K562 (cell line): Measurements from ENCODE around the gene DHRS2. TPM values are rescaled to one million over a fixed set of nuclear protein-coding genes. Genes with fewer than 3 reads are reported as not detected.

ENCODE experiments used
- ATAC-seq: fragments of 200-7000 bp; cut with Tn5 transposase; 3 replicates; pipeline ENCODE4 v1.9.1; 2020; ENCODE audit warnings: moderate library complexity
- BruUV-seq: library from RNA; stranded (reverse); fragments of 400-500 nt; replicated peaks from 2 replicates; lab custom pipeline; 2021; lab: Mats Ljungman, UMichigan
- CTCF ChIA-PET: fragments of 300-600 bp; formaldehyde crosslinking; extraction: SDS; loops from one replicate; lab custom pipeline; 2021; ENCODE audit warnings: low intra/inter-chr PET ratio; lab: Yijun Ruan, JAX
- POLR2A ChIA-PET: fragments of 300-600, 350-650 bp; sonication (Branson Sonifier 250); formaldehyde crosslinking; extraction: SDS; loops from one replicate; lab custom pipeline; 2021; ENCODE audit warnings: antibody characterized with exemption, inconsistent platforms; lab: Yijun Ruan, JAX
- DNase-seq, 4 experiments: peaks; one replicate each; pipeline versions ENCODE4 v3.0.0 to v3.0.0-alpha.2; 2011 to 2018; ENCODE audit warnings: low spot score in 3 of 4, mixed read lengths in 3 of 4; ENCODE audit errors: extremely low read depth in 1 of 4
- FAIRE-seq: peaks from 2 replicates; lab custom pipeline; 2011; peaks lifted over from hg19 to GRCh38; lab: Jason Lieb, UNC
- H2AFZ ChIP-seq: 2 replicates; pipeline ENCODE4 v1.6.0; 2011; ENCODE audit warnings: low read depth, low read length, control low read depth, inconsistent platforms
- H3K27ac ChIP-seq: fragments of 200-600 bp; 3 replicates; pipeline ENCODE4 v1.8.0; 2011; ENCODE audit warnings: low read depth, mild to moderate bottlenecking, control low read depth, inconsistent platforms, low read length, moderate library complexity, mixed read lengths; ENCODE audit errors: extremely low read depth
- H3K27me3 ChIP-seq, 2 experiments: fragments of 300-600 bp in 1 of 2; 2 replicates in 1 of 2; 3 replicates in 1 of 2; pipeline versions ENCODE4 v1.6.0 to v1.8.0; 2011; ENCODE audit warnings: inconsistent platforms in 2 of 2, low read length in 2 of 2, mild to moderate bottlenecking in 1 of 2, mixed read lengths in 1 of 2, moderate library complexity in 1 of 2; ENCODE audit not compliant: control insufficient read depth in 2 of 2, insufficient read depth in 2 of 2
- H3K36me3 ChIP-seq: fragments of 300-600 bp; 3 replicates; pipeline ENCODE4 v1.8.0; 2011; ENCODE audit warnings: mild to moderate bottlenecking, low read length, inconsistent platforms; ENCODE audit not compliant: control insufficient read depth, insufficient read depth
- H3K4me1 ChIP-seq, 2 experiments: fragments of 200-600 bp in 1 of 2; replicated peaks in 1 of 2; 2 replicates in 1 of 2; 3 replicates in 1 of 2; pipeline versions ENCODE4 v1.5.1 to v1.8.0; 2011; ENCODE audit warnings: inconsistent platforms in 2 of 2, low read length in 2 of 2, mild to moderate bottlenecking in 1 of 2, mixed read lengths in 1 of 2, moderate library complexity in 1 of 2; ENCODE audit not compliant: control insufficient read depth in 2 of 2, insufficient read depth in 2 of 2
- H3K4me2 ChIP-seq: 2 replicates; pipeline ENCODE4 v1.6.1; 2011; ENCODE audit warnings: low read length, control low read depth, inconsistent platforms, mixed read lengths; ENCODE audit not compliant: insufficient read depth
- H3K4me3 ChIP-seq: fragments of 200-600 bp; sonication (generic), shearing (Covaris generic); 2 replicates; pipeline ENCODE4 v1.5.1; 2016; ENCODE audit warnings: control low read depth, inconsistent platforms
- H3K79me2 ChIP-seq: fragments of 200-600 bp; 3 replicates; pipeline ENCODE4 v1.8.0; 2011; ENCODE audit warnings: low read length, inconsistent platforms; ENCODE audit not compliant: control insufficient read depth, insufficient read depth
- H3K9ac ChIP-seq, 2 experiments: 2 replicates each; pipeline versions ENCODE4 v1.6.0 to v1.6.1; 2011; ENCODE audit warnings: low read depth in 2 of 2, low read length in 2 of 2, control low read depth in 1 of 2, inconsistent platforms in 1 of 2, mild to moderate bottlenecking in 1 of 2, mixed read lengths in 1 of 2; ENCODE audit not compliant: insufficient read depth in 1 of 2
- H3K9me1 ChIP-seq: one replicate; pipeline ENCODE4 v1.6.0; 2011; ENCODE audit warnings: inconsistent platforms, mild to moderate bottlenecking, low read length, moderate library complexity; ENCODE audit not compliant: control insufficient read depth, insufficient read depth
- H3K9me3 ChIP-seq: replicated peaks from 2 replicates; pipeline ENCODE4 v1.5.1; 2011; ENCODE audit warnings: low read depth, low read length, inconsistent platforms; ENCODE audit not compliant: control insufficient read depth, insufficient read depth
- H4K20me1 ChIP-seq: replicated peaks from 2 replicates; pipeline ENCODE4 v1.6.1; 2011; ENCODE audit warnings: low read length, inconsistent platforms, mixed read lengths; ENCODE audit not compliant: control insufficient read depth, insufficient read depth
- BCLAF1 ChIP-seq, 2 experiments: fragments of 450-650 bp in 1 of 2; IDR thresholded peaks; 2 replicates each; pipeline ENCODE4 v1.6.1; 2011 to 2017; ENCODE audit warnings: low read depth in 2 of 2, antibody characterized with exemption in 1 of 2, borderline replicate concordance in 1 of 2, low read length in 1 of 2, mild to moderate bottlenecking in 1 of 2, mixed read lengths in 1 of 2; ENCODE audit not compliant: control insufficient read depth in 1 of 2
- BDP1 ChIP-seq: IDR thresholded peaks from 3 replicates; pipeline ENCODE4 v1.6.1; 2011; ENCODE audit not compliant: insufficient read length, insufficient read depth
- TCF7L2 ChIP-seq: fragments of 150-350 bp; IDR thresholded peaks from 2 replicates; pipeline ENCODE4 v1.6.1; 2016; ENCODE audit warnings: low read depth, mild to moderate bottlenecking, low read length, moderate library complexity
- WGBS: fragments of 100-300 bp; shearing (Covaris generic); methylation state at CpG from one replicate; pipeline ENCODE4 v1.1.6; 2016; ENCODE audit warnings: low coverage, mixed read lengths; ENCODE audit not compliant: insufficient coverage; ENCODE audit errors: missing lambda C conversion rate; 5-methylcytosine and 5-hydroxymethylcytosine counted together
- in situ Hi-C: fragments of 300-500 bp; cut with MboI; formaldehyde crosslinking; loops from 4 replicates; pipeline ENCODE4 v1.15.0; 2018; ENCODE audit warnings: inconsistent platforms, mixed read lengths
- intact Hi-C: fragments of 100-400 bp; cut with micrococcal nuclease; formaldehyde crosslinking; loops from 2 replicates; pipeline ENCODE4 v1.14.2; 2022
- polyA plus RNA-seq, 8 experiments: library from polyadenylated mRNA; depleted of rRNA in 4 of 8; stranded (reverse) in 5 of 8; unstranded in 3 of 8; fragments of >200 nt; fragmentation: Nextera tagmentation in 2 of 8; fragmentation: Illumina TruSeq in 1 of 8; extraction: Ambion mirVana in 2 of 8; extraction: Trizol in 1 of 8; gene quantifications; 2 replicates each; pipeline versions ENCODE4 v1.2.1 to v1.2.3, GENCODE V29; 2011 to 2014; ENCODE audit warnings: inconsistent platforms in 1 of 8, missing spikeins in 1 of 8
- total RNA-seq, 7 experiments: library from RNA; depleted of rRNA in 6 of 7; stranded (reverse); fragments of >200 nt in 6 of 7; fragmentation: Illumina TruSeq in 2 of 7; extraction: Trizol in 2 of 7; gene quantifications; 2 replicates each; pipeline versions ENCODE4 v1.2.1 to v1.2.3, GENCODE V29; 2011 to 2021; ENCODE audit warnings: low replicate concordance in 1 of 7
- TF ChIP-seq, protein P1 (sequence below): fragments of 250-450 bp; sonication (Bioruptor Pico); IDR thresholded peaks from 2 replicates; pipeline ENCODE4 v1.6.1; 2021; ENCODE audit warnings: mild to moderate bottlenecking
- TF ChIP-seq, protein P2 (sequence below), 2 experiments: fragments of 450-650 bp; IDR thresholded peaks; 2 replicates each; pipeline ENCODE4 v1.6.1; 2016; ENCODE audit warnings: mild to moderate bottlenecking in 2 of 2, borderline replicate concordance in 1 of 2, low read depth in 1 of 2, moderate library complexity in 1 of 2
- TF ChIP-seq, protein P3 (sequence below): fragments of 150-350 bp; conservative IDR thresholded peaks from 2 replicates; pipeline ENCODE4 v1.6.1; 2014; ENCODE audit warnings: low read length

The DHRS2 gene
- total and polyA plus RNA-seq, 9 of the 15 experiments (the other 6 are each of a cell fraction or from before 2014, with no cell fraction given): 2.9 to 96.8 (median 64.4) TPM

GRCh38 chr14:23617539-23617938, 18.6 kb upstream of the DHRS2 start:
- Histone ChIP-seq H3K9me3 (no peaks in the 10 kb centered on the region), H3K27me3 (peaks cover 0 to 4% of the 10 kb centered on the region in 2 experiments; a peak in 1 of 5 replicates), H3K4me3 (no peak overlapping the region), H3K27ac (no peak overlapping the region), H3K4me2 (no peak overlapping the region), H3K36me3 (no peaks in the 10 kb centered on the region), H3K9ac (no peak overlapping the region), H3K4me1 (peaks cover 0 to 2% of the 10 kb centered on the region in 2 experiments; a peak in 1 of 5 replicates), H4K20me1 (no peaks in the 10 kb centered on the region), H3K9me1 (no peaks in the 10 kb centered on the region), H2AFZ (no peak overlapping the region), H3K79me2 (no peaks in the 10 kb centered on the region)
- ChIA-PET POLR2A (no interaction called here), CTCF (no interaction called here)
- intact Hi-C loops: no loop called here
- ATAC-seq (no peak), DNase-seq (no peak), FAIRE-seq (no peak)
- BruUV-seq: no TSS peak
- WGBS: 0% methylated on average over 1 of the region's 1 CpG
- in situ Hi-C loops: no loop called here
- TF ChIP-seq, protein P1, sequence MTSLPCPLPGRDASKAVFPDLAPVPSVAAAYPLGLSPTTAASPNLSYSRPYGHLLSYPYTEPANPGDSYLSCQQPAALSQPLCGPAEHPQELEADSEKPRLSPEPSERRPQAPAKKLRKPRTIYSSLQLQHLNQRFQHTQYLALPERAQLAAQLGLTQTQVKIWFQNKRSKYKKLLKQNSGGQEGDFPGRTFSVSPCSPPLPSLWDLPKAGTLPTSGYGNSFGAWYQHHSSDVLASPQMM: no peak
- TF ChIP-seq BCLAF1 (IDR thresholded peaks at IDR 0.05; ENCODE audit: borderline replicate concordance in 1 of 2, control insufficient read depth in 1 of 2, low read depth in 2 of 2, low read length in 1 of 2): no peak
- TF ChIP-seq, protein P2, sequence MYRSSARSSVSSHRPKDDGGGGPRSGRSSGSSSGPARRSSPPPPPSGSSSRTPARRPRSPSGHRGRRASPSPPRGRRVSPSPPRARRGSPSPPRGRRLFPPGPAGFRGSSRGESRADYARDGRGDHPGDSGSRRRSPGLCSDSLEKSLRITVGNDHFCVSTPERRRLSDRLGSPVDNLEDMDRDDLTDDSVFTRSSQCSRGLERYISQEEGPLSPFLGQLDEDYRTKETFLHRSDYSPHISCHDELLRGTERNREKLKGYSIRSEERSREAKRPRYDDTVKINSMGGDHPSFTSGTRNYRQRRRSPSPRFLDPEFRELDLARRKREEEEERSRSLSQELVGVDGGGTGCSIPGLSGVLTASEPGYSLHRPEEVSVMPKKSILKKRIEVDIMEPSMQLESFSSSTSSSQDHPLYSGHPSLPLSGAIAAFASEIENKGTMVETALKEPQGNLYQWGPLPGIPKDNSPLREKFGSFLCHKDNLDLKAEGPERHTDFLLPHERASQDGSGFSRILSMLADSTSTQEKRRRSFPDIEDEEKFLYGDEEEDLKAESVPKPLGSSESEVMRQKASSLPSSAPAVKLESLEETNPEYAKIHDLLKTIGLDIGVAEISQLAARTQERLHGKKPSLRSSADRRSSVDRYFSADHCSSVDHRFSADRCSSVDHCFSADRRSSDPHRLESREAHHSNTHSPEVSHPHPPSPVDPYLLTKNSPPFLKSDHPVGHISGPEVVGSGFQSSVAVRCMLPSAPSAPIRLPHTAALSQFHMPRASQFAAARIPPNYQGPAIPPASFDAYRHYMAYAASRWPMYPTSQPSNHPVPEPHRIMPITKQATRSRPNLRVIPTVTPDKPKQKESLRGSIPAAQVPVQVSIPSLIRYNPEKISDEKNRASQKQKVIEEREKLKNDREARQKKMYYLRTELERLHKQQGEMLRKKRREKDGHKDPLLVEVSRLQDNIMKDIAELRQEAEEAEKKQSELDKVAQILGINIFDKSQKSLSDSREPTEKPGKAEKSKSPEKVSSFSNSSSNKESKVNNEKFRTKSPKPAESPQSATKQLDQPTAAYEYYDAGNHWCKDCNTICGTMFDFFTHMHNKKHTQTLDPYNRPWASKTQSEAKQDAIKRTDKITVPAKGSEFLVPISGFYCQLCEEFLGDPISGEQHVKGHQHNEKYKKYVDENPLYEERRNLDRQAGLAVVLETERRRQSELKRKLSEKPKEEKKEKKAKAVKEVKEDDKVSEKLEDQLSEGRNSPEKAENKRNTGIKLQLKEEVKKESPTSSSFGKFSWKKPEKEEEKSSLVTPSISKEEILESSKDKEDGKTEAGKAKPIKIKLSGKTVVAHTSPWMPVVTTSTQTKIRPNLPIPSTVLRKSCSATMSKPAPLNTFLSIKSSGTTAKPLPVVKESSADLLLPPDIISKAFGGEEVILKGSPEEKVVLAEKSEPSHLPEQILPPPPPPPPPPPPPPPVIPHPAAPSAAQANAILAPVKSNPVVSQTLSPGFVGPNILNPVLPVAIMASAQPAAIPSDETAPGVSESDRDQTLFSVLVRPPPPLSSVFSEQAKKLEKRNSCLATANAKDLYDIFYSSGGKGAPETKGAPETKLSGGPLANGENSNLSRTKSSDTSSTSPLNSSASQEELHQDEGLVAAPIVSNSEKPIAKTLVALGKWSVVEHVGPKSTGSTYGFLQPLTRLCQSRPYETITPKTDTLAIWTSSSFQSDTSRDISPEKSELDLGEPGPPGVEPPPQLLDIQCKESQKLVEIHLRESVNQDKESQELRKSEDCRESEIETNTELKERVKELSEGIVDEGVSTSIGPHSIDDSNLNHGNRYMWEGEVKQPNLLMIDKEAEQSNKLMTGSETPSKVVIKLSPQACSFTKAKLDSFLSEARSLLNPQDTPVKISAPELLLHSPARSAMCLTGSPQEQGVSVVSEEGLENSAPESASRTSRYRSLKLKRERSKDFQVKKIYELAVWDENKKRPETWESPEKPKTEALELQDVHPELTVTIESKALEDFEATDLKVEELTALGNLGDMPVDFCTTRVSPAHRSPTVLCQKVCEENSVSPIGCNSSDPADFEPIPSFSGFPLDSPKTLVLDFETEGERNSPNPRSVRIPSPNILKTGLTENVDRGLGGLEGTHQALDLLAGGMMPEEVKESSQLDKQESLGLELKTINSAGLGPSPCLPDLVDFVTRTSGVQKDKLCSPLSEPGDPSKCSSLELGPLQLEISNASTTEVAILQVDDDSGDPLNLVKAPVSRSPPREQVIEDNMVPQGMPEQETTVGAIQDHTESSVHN (IDR thresholded peaks at IDR 0.05; ENCODE audit: borderline replicate concordance in 1 of 2, low read depth in 1 of 2): no peak
- TF ChIP-seq, protein P3, sequence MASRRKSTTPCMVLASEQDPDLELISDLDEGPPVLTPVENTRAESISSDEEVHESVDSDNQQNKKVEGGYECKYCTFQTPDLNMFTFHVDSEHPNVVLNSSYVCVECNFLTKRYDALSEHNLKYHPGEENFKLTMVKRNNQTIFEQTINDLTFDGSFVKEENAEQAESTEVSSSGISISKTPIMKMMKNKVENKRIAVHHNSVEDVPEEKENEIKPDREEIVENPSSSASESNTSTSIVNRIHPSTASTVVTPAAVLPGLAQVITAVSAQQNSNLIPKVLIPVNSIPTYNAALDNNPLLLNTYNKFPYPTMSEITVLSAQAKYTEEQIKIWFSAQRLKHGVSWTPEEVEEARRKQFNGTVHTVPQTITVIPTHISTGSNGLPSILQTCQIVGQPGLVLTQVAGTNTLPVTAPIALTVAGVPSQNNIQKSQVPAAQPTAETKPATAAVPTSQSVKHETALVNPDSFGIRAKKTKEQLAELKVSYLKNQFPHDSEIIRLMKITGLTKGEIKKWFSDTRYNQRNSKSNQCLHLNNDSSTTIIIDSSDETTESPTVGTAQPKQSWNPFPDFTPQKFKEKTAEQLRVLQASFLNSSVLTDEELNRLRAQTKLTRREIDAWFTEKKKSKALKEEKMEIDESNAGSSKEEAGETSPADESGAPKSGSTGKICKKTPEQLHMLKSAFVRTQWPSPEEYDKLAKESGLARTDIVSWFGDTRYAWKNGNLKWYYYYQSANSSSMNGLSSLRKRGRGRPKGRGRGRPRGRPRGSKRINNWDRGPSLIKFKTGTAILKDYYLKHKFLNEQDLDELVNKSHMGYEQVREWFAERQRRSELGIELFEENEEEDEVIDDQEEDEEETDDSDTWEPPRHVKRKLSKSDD: no peak
- no peak for TF ChIP-seq TCF7L2
- no peak for TF ChIP-seq BDP1
